NCI-H1417 treated with DMSO at 0.1 percent for 48 hours (cell line): ENCODE results near the gene AIPL1.
"Not testable (repeated sequence)": the region's sequence is repeated elsewhere in the genome, so short reads cannot be mapped to it uniquely, and the experiment has no call there.

Experiments
- DNase-seq: peaks from one replicate; lab custom pipeline; 2025; lab: John Stamatoyannopoulos, UW

Gene AIPL1

GRCh38 chr17:6435051-6435450 lies at the start of gene AIPL1:
Gene AIPL1 (minus strand): TSS chr17:6435121. CDS start chr17:6435104, 17 bp downstream.
- no peak for DNase-seq

- no peak for DNase-seq
Measured at GRCh38 chr17:6483507-6483906, 48.6 kb upstream of the AIPL1 start.

- not testable (repeated sequence) for DNase-seq
Measured at GRCh38 chr17:6482796-6483195, 47.9 kb upstream of the AIPL1 start.

GRCh38 chr17:6482105-6482455 lies 47.2 kb upstream of the AIPL1 start:
- DNase-seq, result no peak

- no peak for DNase-seq
Measured at GRCh38 chr17:6480303-6480675, 45.4 kb upstream of the AIPL1 start.

GRCh38 chr17:6479622-6480302 lies 44.8 kb upstream of the AIPL1 start:
- DNase-seq, result peak; percentile 11

- DNase-seq, result no peak
Measured at GRCh38 chr17:6478486-6478885, 43.6 kb upstream of the AIPL1 start.

- DNase-seq, result no peak
Measured at GRCh38 chr17:6477831-6478383, 43.0 kb upstream of the AIPL1 start.

- DNase-seq, result no peak
Measured at GRCh38 chr17:6476810-6477179, 41.9 kb upstream of the AIPL1 start.

- no peak for DNase-seq
Measured at GRCh38 chr17:6476076-6476809, 41.3 kb upstream of the AIPL1 start.

- no peak for DNase-seq
Measured at GRCh38 chr17:6475411-6475810, 40.5 kb upstream of the AIPL1 start.

GRCh38 chr17:6474906-6475305 lies 40.0 kb upstream of the AIPL1 start:
- no peak for DNase-seq

- no peak for DNase-seq
Measured at GRCh38 chr17:6474376-6474775, 39.5 kb upstream of the AIPL1 start.

- no peak for DNase-seq
Measured at GRCh38 chr17:6473128-6473767, 38.3 kb upstream of the AIPL1 start.

- no peak for DNase-seq
Measured at GRCh38 chr17:6472517-6472916, 37.6 kb upstream of the AIPL1 start.

GRCh38 chr17:6471531-6472465 lies 36.9 kb upstream of the AIPL1 start:
- DNase-seq, result no peak

GRCh38 chr17:6470751-6471521 lies 36.0 kb upstream of the AIPL1 start:
- DNase-seq, result no peak

- DNase-seq, result no peak
Measured at GRCh38 chr17:6470146-6470718, 35.3 kb upstream of the AIPL1 start.

- no peak for DNase-seq
Measured at GRCh38 chr17:6468051-6468790, 33.3 kb upstream of the AIPL1 start.

GRCh38 chr17:6467567-6467966 lies 32.6 kb upstream of the AIPL1 start:
- no peak for DNase-seq
